Measurements from ENCODE around the gene NMBR.
"Not testable (repeated sequence)": the region's sequence is repeated elsewhere in the genome, so short reads cannot be mapped to it uniquely, and the experiment has no call there.

Gene NMBR

GRCh38 chr6:142045380-142046278 lies 101.3 kb downstream of the NMBR start:
- no peak overlapping the region for H3K4me3 ChIP-seq (replicated peaks; ENCODE audit: low read depth, low read length)
- peak; percentile 47 for TF ChIP-seq CTCF (IDR thresholded peaks at IDR 0.05; ENCODE audit: low read length, missing control alignments)

DNA sequence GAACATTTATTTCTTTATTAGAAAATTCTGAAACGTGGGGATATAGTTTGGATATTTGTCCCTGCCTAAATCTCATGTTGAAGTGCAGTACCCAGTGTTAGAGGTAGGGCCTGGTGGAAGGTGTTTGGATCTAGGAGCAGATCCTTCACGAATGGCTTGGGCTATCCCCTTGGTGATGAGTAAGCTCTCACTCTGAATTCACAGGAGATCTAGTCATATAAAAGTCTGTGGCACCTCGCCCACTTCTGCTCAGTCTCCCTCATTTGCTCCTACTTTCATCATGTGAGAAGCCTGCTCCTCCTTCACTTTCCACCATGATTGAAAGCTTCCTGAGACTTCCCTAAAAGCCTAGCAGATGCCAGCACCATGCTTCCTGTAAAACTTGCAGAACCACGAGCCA lies 111.0 kb downstream of the NMBR start:
- TF ChIP-seq CTCF (IDR thresholded peaks at IDR 0.05; ENCODE audit: low read length, missing control alignments), result no peak
- no peak for DNase-seq (ENCODE audit: low read depth)
- no peak overlapping the region for H3K4me3 ChIP-seq (replicated peaks; ENCODE audit: low read depth, low read length)

More at GRCh38 chr6:142045380-142046278, 101.3 kb downstream of the NMBR start:
- DNase-seq (ENCODE audit: low read depth), result peak; percentile 72

DNA sequence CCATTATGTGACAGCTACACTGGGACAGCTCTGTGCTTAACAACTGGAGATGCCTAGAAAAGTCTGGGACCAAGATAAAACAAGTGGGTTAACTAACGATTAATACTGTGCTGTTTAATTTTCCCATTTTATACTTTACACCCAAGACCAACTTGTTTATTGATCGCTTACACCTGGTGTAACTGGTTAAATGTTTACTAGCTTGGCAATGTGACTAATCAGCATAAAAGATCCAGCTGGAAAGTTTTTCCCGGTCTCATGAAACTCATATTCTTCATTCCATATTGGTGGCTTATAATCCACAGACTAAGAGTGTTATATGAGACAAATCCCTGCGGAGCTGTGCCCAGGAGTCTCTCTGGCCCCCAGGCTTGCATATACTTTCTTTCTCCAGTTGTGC lies 115.9 kb downstream of the NMBR start:
- H3K4me3 ChIP-seq (replicated peaks; ENCODE audit: low read depth, low read length), result no peak overlapping the region
- no peak for TF ChIP-seq CTCF (IDR thresholded peaks at IDR 0.05; ENCODE audit: low read length, missing control alignments)
- no peak for DNase-seq (ENCODE audit: low read depth)

- TF ChIP-seq CTCF (IDR thresholded peaks at IDR 0.05; ENCODE audit: low read length, missing control alignments), result no peak
- peak overlapping the region; percentile 35 for H3K4me3 ChIP-seq (replicated peaks; ENCODE audit: low read depth, low read length)
- peak; percentile 50 for DNase-seq (ENCODE audit: low read depth)
These were observed 116.8 kb downstream of the NMBR start for GRCh38 chr6:142030115-142030619.

GRCh38 chr6:142028527-142028926 lies 118.4 kb downstream of the NMBR start:
- H3K4me3 ChIP-seq (replicated peaks; ENCODE audit: low read depth, low read length), result no peak overlapping the region
- no peak for TF ChIP-seq CTCF (IDR thresholded peaks at IDR 0.05; ENCODE audit: low read length, missing control alignments)
- no peak for DNase-seq (ENCODE audit: low read depth)

DNA sequence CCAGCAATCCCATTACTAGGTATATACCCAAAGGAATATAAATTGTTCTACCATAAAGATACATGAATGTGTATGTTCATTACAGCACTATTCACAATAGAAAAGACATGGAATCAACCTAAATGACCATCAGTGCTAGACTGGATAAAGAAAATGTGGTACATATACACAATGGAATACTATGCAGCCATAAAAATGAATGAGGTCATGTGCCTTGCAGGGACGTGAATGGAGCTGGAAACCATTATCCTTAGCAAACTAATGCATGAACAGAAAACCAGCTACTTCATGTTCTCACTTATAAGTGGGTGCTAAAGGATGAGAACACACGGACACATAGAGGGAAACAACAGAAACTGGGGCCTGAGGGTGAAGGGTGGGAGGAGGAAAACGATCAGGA lies 119.1 kb downstream of the NMBR start:
- DNase-seq (ENCODE audit: low read depth); H3K4me3 ChIP-seq (replicated peaks; ENCODE audit: low read depth, low read length): not testable (repeated sequence)

DNA sequence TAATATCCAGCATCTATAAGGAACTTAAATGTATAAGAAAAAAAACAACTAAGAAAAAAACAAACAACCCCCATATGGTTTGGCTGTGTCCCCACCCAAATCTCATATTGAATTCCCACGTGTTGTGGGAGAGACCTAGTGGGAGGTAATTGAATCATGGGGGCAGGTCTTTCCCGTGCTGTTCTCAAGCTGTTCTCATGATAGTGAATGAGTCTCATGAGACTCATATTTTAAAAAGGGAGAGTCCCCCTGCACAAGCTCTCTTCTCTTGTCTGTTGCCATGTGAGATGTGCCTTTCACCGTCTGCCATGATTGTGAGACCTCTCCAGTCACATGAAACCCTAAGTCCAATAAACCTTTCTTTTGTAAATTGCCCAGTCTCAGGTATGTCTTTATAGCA lies 119.8 kb downstream of the NMBR start:
- no peak for TF ChIP-seq CTCF (IDR thresholded peaks at IDR 0.05; ENCODE audit: low read length, missing control alignments)
- no peak overlapping the region for H3K4me3 ChIP-seq (replicated peaks; ENCODE audit: low read depth, low read length)
- DNase-seq (ENCODE audit: low read depth), result no peak
